ENCODE measurements around the gene CYTH1. TPM values are rescaled to one million over a fixed set of nuclear protein-coding genes. Genes with fewer than 3 reads are reported as not detected.

Gene CYTH1
- total RNA-seq, 1 experiment from 2014 or later, result 40.3 TPM

DNA sequence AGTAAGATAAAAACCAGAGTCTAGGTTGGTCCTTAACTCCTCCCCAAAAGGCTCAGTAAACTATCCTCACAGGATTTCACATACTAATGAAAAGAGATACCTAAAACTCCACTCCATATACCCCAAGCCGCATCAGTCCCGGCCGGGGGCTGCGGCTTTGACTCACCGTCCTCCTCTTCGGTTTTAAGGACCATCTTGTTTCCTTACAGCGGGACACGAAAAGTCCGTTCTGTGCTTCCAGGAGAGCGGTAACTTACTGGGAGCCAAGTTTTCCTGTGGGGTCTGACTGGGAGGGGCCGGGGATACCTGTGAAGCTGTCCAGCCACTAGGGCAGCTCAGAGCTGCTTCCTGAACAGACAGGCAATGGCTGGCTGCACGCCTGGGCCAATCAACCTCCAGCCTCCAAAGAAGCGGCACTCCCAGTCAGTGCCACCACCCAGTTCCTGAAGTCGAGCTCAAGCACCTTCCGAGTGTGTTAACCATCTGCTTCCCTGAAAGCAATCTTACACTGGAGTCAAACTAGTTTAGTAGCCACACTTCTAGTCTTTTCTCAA, 45.5 kb downstream of the CYTH1 start:
- CTCF ChIA-PET, result no interaction called here
- peak; percentile 85 to 89 for DNase-seq
- Histone ChIP-seq H3K36me3 (ENCODE audit: low read depth) (no peaks in the 10 kb centered on the region), H4K20me1 (ENCODE audit: insufficient read depth) (peaks cover 12% of the 10 kb centered on the region; the same call in 1 of the 2 replicates), H3K4me1 (replicated peaks; ENCODE audit: insufficient read depth) (peaks cover 28% of the 10 kb centered on the region), H2AFZ (peak overlapping the region; percentile 83), H3K9me3 (ENCODE audit: insufficient read depth, low read depth) (no peaks in the 10 kb centered on the region), H3K27ac (peak overlapping the region; percentile 87), H3K79me2 (ENCODE audit: low read depth) (peaks cover 48% of the 10 kb centered on the region), H3K9me2 (ENCODE audit: insufficient read depth) (no peaks in the 10 kb centered on the region), H3F3A (ENCODE audit: insufficient read depth, low read depth) (peaks cover 18% of the 10 kb centered on the region), H3K4me3 (peak overlapping the region; percentile 80), H3K4me2 (peak overlapping the region; percentile 91), H3K27me3 (ENCODE audit: insufficient read depth, low read depth) (no peaks in the 10 kb centered on the region)
- intact Hi-C loops (cut with micrococcal nuclease; ENCODE audit: unreplicated experiment), result no loop called here
- no TSS peak for BruUV-seq (replicated peaks)
- TF ChIP-seq, protein P1, sequence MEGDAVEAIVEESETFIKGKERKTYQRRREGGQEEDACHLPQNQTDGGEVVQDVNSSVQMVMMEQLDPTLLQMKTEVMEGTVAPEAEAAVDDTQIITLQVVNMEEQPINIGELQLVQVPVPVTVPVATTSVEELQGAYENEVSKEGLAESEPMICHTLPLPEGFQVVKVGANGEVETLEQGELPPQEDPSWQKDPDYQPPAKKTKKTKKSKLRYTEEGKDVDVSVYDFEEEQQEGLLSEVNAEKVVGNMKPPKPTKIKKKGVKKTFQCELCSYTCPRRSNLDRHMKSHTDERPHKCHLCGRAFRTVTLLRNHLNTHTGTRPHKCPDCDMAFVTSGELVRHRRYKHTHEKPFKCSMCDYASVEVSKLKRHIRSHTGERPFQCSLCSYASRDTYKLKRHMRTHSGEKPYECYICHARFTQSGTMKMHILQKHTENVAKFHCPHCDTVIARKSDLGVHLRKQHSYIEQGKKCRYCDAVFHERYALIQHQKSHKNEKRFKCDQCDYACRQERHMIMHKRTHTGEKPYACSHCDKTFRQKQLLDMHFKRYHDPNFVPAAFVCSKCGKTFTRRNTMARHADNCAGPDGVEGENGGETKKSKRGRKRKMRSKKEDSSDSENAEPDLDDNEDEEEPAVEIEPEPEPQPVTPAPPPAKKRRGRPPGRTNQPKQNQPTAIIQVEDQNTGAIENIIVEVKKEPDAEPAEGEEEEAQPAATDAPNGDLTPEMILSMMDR (conservative IDR thresholded peaks at IDR 0.05), result no peak
- TF ChIP-seq EZH2 (IDR thresholded peaks at IDR 0.05; ENCODE audit: low read depth), result no peak
- POLR2A ChIA-PET (ENCODE audit: unreplicated experiment), result interaction anchor here (0.5 to 0.7 kb wide), 7 partner anchors 50 to 1908 kb away, joined by 3 to 9 read pairs (median 5); no protein-coding TSS in a partner anchor

DNA sequence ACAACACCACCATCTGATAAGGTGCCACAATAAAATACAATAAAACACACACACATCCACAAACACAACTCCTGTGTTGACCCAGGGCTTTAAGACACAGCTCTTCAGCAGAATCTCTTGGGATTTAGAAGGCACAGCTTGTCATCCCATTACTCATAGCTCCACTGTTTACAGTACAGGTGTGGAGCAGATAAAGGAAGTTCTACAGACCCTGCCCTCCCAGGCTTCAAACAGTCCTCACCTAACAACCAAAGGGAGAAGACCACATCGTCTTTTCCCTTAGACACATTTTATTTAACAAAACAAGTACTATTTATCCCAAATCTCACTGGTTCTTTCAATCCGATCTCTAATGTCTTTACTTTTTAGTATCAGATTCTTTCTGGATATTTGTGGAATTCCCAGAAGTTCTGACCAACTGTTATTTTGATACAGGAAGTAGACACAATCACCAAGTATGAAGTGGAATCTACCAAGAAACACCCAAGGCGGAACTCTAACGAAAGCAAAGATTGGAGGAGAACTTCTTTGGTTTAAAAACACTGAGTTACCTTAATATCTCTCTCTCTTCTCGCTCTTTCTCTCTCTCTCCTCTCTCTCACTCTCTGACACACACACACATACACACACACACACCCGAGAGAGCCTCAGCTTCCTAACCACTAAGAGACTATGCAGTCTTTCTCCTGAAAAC, 46.1 kb downstream of the CYTH1 start:
- intact Hi-C loops (cut with micrococcal nuclease; ENCODE audit: unreplicated experiment), result no loop called here
- Histone ChIP-seq H3K27me3 (ENCODE audit: insufficient read depth, low read depth) (no peaks in the 10 kb centered on the region), H3K4me3 (peak overlapping the region; percentile 80), H3K79me2 (ENCODE audit: low read depth) (peaks cover 51% of the 10 kb centered on the region), H3K4me1 (replicated peaks; ENCODE audit: insufficient read depth) (peaks cover 28% of the 10 kb centered on the region), H3K9me3 (ENCODE audit: insufficient read depth, low read depth) (no peaks in the 10 kb centered on the region), H3F3A (ENCODE audit: insufficient read depth, low read depth) (peaks cover 18% of the 10 kb centered on the region), H3K4me2 (peak overlapping the region; percentile 91), H2AFZ (peak overlapping the region; percentile 83), H3K36me3 (ENCODE audit: low read depth) (no peaks in the 10 kb centered on the region), H4K20me1 (ENCODE audit: insufficient read depth) (peaks cover 12% of the 10 kb centered on the region; the same call in 1 of the 2 replicates), H3K9me2 (ENCODE audit: insufficient read depth) (no peaks in the 10 kb centered on the region), H3K27ac (peak overlapping the region; percentile 87)
- TF ChIP-seq EZH2 (IDR thresholded peaks at IDR 0.05; ENCODE audit: low read depth), result no peak
- TF ChIP-seq, protein P1 (conservative IDR thresholded peaks at IDR 0.05), result no peak
- peak; percentile 39 to 83 for DNase-seq
- POLR2A ChIA-PET (ENCODE audit: unreplicated experiment), result interaction anchor here (0.5 to 0.7 kb wide), 7 partner anchors 11 to 254 kb away, joined by 3 to 7 read pairs (median 5); no protein-coding TSS in a partner anchor
- CTCF ChIA-PET, result interaction anchor here (1.6 kb wide), 1 partner anchor 27 kb away, joined by 5 read pairs; no protein-coding TSS in a partner anchor
- TSS peak; percentile 56 for BruUV-seq (replicated peaks)

DNA sequence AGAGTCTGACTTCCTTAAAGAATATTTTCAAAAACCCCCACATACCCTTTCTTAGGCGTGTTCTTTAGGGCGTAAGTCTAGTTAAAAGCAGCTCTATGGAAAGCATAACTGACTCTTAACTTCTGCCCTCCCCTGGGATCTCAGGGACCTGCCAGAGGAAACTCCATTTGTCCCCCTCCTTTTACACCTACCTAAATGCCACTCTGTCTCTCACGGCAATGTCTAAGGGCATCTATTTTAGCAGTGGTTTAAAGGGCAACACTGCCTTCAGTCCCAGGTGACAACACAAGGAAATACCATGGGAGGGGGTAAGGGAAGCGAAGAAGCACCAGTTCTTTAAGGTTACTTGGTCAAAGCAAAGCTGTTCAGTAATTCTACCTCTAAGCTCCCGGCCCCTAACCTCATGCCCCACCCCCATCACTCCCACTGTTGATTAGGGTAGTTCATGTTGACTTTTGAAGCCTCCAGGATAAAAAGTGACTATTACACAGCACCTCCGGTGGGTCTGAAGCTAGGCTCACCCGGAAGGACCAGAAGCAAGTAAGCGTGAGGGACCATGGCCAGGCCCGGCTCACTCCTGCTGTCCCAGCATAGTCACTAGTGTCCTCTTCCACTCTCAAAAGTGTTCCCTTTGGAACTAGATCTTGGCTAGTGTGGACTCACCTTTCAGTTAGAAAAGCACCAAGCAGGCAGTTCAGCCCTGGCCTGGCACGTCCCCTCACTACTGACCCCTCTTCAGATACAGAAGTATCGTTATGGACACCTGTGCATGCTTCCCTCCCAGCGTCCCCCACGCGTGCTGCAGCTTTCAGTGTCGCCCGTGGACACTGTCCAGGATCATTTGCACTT, 47.1 kb downstream of the CYTH1 start:
- Histone ChIP-seq H3K27ac (peak overlapping the region; percentile 87), H3K4me1 (replicated peaks; ENCODE audit: insufficient read depth) (peaks cover 28% of the 10 kb centered on the region), H3K9me3 (ENCODE audit: insufficient read depth, low read depth) (no peaks in the 10 kb centered on the region), H3K9me2 (ENCODE audit: insufficient read depth) (no peaks in the 10 kb centered on the region), H3K27me3 (ENCODE audit: insufficient read depth, low read depth) (no peaks in the 10 kb centered on the region), H3F3A (ENCODE audit: insufficient read depth, low read depth) (peaks cover 18% of the 10 kb centered on the region), H3K36me3 (ENCODE audit: low read depth) (no peaks in the 10 kb centered on the region), H3K79me2 (ENCODE audit: low read depth) (peaks cover 53% of the 10 kb centered on the region), H4K20me1 (ENCODE audit: insufficient read depth) (peaks cover 12% of the 10 kb centered on the region; the same call in 1 of the 2 replicates), H3K4me2 (peak overlapping the region; percentile 91), H2AFZ (no peak overlapping the region), H3K4me3 (peak overlapping the region; percentile 80)
- ChIA-PET POLR2A (ENCODE audit: unreplicated experiment) (interaction anchor here (0.5 to 0.7 kb wide), 5 partner anchors 12 to 253 kb away, joined by 4 to 6 read pairs (median 4); no protein-coding TSS in a partner anchor), CTCF (interaction anchor here (0.6 to 1.6 kb wide), 4 partner anchors 9 to 55 kb away, joined by 4 to 15 read pairs (median 6); no protein-coding TSS in a partner anchor)
- no peak for DNase-seq
- intact Hi-C loops (cut with micrococcal nuclease; ENCODE audit: unreplicated experiment), result no loop called here
- BruUV-seq (replicated peaks), result no TSS peak
- TF ChIP-seq EZH2 (IDR thresholded peaks at IDR 0.05; ENCODE audit: low read depth), result no peak
- TF ChIP-seq, protein P1 (conservative IDR thresholded peaks at IDR 0.05), result no peak
